OCI-LY1 (cell line): ENCODE measurements around the gene OR8B8.

Experiments
- H2AFZ ChIP-seq: fragments of 200-600 bp; sonication (generic), shearing (Covaris generic); 2 replicates; pipeline ENCODE4 v1.6.0; 2014; ENCODE audit warnings: antibody characterized with exemption, mild to moderate bottlenecking, low read length
- H3F3A ChIP-seq: fragments of 200-600 bp; sonication (generic), shearing (Covaris generic); 2 replicates; pipeline ENCODE4 v1.6.0; 2014; ENCODE audit warnings: mild to moderate bottlenecking, antibody characterized with exemption, low read length, moderate library complexity; ENCODE audit not compliant: insufficient read depth
- H3K27ac ChIP-seq: fragments of 200-600 bp; sonication (generic); 2 replicates; pipeline ENCODE4 v1.5.1; 2014; ENCODE audit warnings: low read length, mixed run types, mild to moderate bottlenecking, low read depth; ENCODE audit not compliant: poor library complexity, severe bottlenecking
- H3K27me3 ChIP-seq: fragments of 200-600 bp; sonication (generic); 2 replicates; pipeline ENCODE4 v1.6.0; 2014; ENCODE audit warnings: antibody characterized with exemption, mild to moderate bottlenecking, low read length, moderate library complexity; ENCODE audit not compliant: insufficient read depth
- H3K36me3 ChIP-seq: fragments of 200-600 bp; sonication (generic); 2 replicates; pipeline ENCODE4 v1.6.1; 2014; ENCODE audit warnings: mild to moderate bottlenecking, antibody characterized with exemption, low read length, moderate library complexity, mixed read lengths; ENCODE audit not compliant: insufficient read depth
- H3K4me1 ChIP-seq: fragments of 200-600 bp; sonication (generic); 2 replicates; pipeline ENCODE4 v1.5.1; 2014; ENCODE audit warnings: mild to moderate bottlenecking, low read length, moderate library complexity; ENCODE audit not compliant: insufficient read depth, severe bottlenecking
- H3K4me2 ChIP-seq: fragments of 200-600 bp; sonication (generic), shearing (Covaris generic); 2 replicates; pipeline ENCODE4 v1.6.1; 2014; ENCODE audit warnings: low read length
- H3K4me3 ChIP-seq: fragments of 200-600 bp; sonication (generic); 2 replicates; pipeline ENCODE4 v1.5.1; 2014; ENCODE audit warnings: low read length, low read depth, mild to moderate bottlenecking, mixed read lengths; ENCODE audit not compliant: poor library complexity, severe bottlenecking
- H3K79me2 ChIP-seq: fragments of 200-600 bp; shearing (Covaris generic); 2 replicates; pipeline ENCODE4 v1.6.1; 2016; ENCODE audit warnings: mixed run types, low read length, mixed read lengths; ENCODE audit not compliant: insufficient read depth
- H3K9ac ChIP-seq: fragments of 200-600 bp; sonication (generic), shearing (Covaris generic); 2 replicates; pipeline ENCODE4 v1.6.1; 2014; ENCODE audit warnings: mild to moderate bottlenecking, low read length, mixed read lengths
- H3K9me2 ChIP-seq: fragments of 200-600 bp; sonication (generic), shearing (Covaris generic); 2 replicates; pipeline ENCODE4 v1.6.1; 2014; ENCODE audit warnings: low read depth, mild to moderate bottlenecking, low read length, mixed read lengths
- H3K9me3 ChIP-seq: fragments of 200-600 bp; shearing (Covaris generic); 2 replicates; pipeline ENCODE4 v1.6.1; 2014; ENCODE audit warnings: low read length, mixed read lengths
- H4K20me1 ChIP-seq: fragments of 200-600 bp; sonication (generic), shearing (Covaris generic); 2 replicates; pipeline ENCODE4 v1.6.0; 2016; ENCODE audit warnings: mild to moderate bottlenecking, low read length; ENCODE audit not compliant: insufficient read depth
- CTCF ChIP-seq: fragments of 200-600 bp; sonication (generic), shearing (Covaris generic); IDR thresholded peaks from 2 replicates; pipeline ENCODE4 v1.5.1; 2017; ENCODE audit warnings: mild to moderate bottlenecking, antibody characterized with exemption, low read length, moderate library complexity, mixed read lengths
- EZH2 ChIP-seq: fragments of 200-600 bp; sonication (generic), shearing (Covaris generic); IDR thresholded peaks from 2 replicates; pipeline ENCODE4 v1.8.0; 2017; ENCODE audit warnings: borderline replicate concordance, mixed run types, mild to moderate bottlenecking, antibody characterized with exemption, low read length, moderate library complexity, mixed read lengths

OR8B8 gene

GRCh38 chr11:124473476-124473875 lies 28.0 kb upstream of the OR8B8 start:
- Histone ChIP-seq H4K20me1 (no peaks in the 10 kb centered on the region), H3F3A (no peaks in the 10 kb centered on the region), H3K9ac (no peak overlapping the region), H3K4me2 (no peak overlapping the region), H3K27ac (no peak overlapping the region), H3K4me3 (no peak overlapping the region), H3K36me3 (no peaks in the 10 kb centered on the region), H3K79me2 (no peaks in the 10 kb centered on the region), H3K9me3 (no peaks in the 10 kb centered on the region), H3K27me3 (no peaks in the 10 kb centered on the region), H2AFZ (no peak overlapping the region), H3K4me1 (no peaks in the 10 kb centered on the region), H3K9me2 (no peaks in the 10 kb centered on the region)
- TF ChIP-seq CTCF (no peak), EZH2 (no peak)

- H3K4me2 ChIP-seq = no peak overlapping the region
- no peaks in the 10 kb centered on the region for H3K27me3 ChIP-seq
- no peaks in the 10 kb centered on the region for H3F3A ChIP-seq
- no peaks in the 10 kb centered on the region for H3K36me3 ChIP-seq
- H3K9me2 ChIP-seq = no peaks in the 10 kb centered on the region
- no peaks in the 10 kb centered on the region for H3K9me3 ChIP-seq
- no peaks in the 10 kb centered on the region for H4K20me1 ChIP-seq
- H3K9ac ChIP-seq = no peak overlapping the region
- TF ChIP-seq EZH2 = no peak
- no peak overlapping the region for H3K27ac ChIP-seq
- H3K4me1 ChIP-seq = no peaks in the 10 kb centered on the region
- no peaks in the 10 kb centered on the region for H3K79me2 ChIP-seq
- no peak overlapping the region for H2AFZ ChIP-seq
- H3K4me3 ChIP-seq = no peak overlapping the region
These were observed 25.2 kb upstream of the OR8B8 start for GRCh38 chr11:124470561-124471227.

GRCh38 chr11:124467381-124467927 lies 22.0 kb upstream of the OR8B8 start:
- Histone ChIP-seq H3K79me2 (no peaks in the 10 kb centered on the region), H3K4me2 (no peak overlapping the region), H2AFZ (no peak overlapping the region), H3K27me3 (no peaks in the 10 kb centered on the region), H3K9me3 (no peaks in the 10 kb centered on the region), H3K9me2 (no peaks in the 10 kb centered on the region), H3K4me3 (no peak overlapping the region), H3K4me1 (no peaks in the 10 kb centered on the region), H3F3A (no peaks in the 10 kb centered on the region), H3K9ac (no peak overlapping the region), H3K36me3 (no peaks in the 10 kb centered on the region), H4K20me1 (no peaks in the 10 kb centered on the region), H3K27ac (no peak overlapping the region)
- TF ChIP-seq EZH2 (no peak), CTCF (no peak)

- no peaks in the 10 kb centered on the region for H3K27me3 ChIP-seq
- no peaks in the 10 kb centered on the region for H3K9me3 ChIP-seq
- no peaks in the 10 kb centered on the region for H3K79me2 ChIP-seq
- H3K36me3 ChIP-seq = no peaks in the 10 kb centered on the region
- no peak overlapping the region for H3K9ac ChIP-seq
- no peak for TF ChIP-seq EZH2
- no peak for TF ChIP-seq CTCF
- H3K4me2 ChIP-seq = no peak overlapping the region
- no peaks in the 10 kb centered on the region for H3F3A ChIP-seq
- H3K27ac ChIP-seq = no peak overlapping the region
- H3K4me1 ChIP-seq = no peaks in the 10 kb centered on the region
- no peaks in the 10 kb centered on the region for H4K20me1 ChIP-seq
- H3K9me2 ChIP-seq = no peaks in the 10 kb centered on the region
- no peak overlapping the region for H3K4me3 ChIP-seq
- H2AFZ ChIP-seq = no peak overlapping the region
These were observed 19.9 kb upstream of the OR8B8 start for GRCh38 chr11:124465368-124465767.
